Cerebellar nuclear complex (tissue), 1 donor: ENCODE data around the gene CDKN1A.
"Not testable (repeated sequence)": the region's sequence is repeated elsewhere in the genome, so short reads cannot be mapped to it uniquely, and the experiment has no call there.

Source experiments
- DNase-seq, 2 experiments: peaks; one replicate each; lab custom pipeline; 2025; lab: John Stamatoyannopoulos, UW

Gene CDKN1A

DNA sequence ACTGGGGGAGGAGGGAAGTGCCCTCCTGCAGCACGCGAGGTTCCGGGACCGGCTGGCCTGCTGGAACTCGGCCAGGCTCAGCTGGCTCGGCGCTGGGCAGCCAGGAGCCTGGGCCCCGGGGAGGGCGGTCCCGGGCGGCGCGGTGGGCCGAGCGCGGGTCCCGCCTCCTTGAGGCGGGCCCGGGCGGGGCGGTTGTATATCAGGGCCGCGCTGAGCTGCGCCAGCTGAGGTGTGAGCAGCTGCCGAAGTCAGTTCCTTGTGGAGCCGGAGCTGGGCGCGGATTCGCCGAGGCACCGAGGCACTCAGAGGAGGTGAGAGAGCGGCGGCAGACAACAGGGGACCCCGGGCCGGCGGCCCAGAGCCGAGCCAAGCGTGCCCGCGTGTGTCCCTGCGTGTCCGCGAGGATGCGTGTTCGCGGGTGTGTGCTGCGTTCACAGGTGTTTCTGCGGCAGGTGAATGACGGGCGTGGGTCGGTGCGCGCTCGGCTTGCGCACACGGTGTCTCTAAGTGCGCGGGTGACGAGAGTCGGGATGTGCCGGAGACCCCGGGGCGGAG is at the start of gene CDKN1A:
TSS of gene CDKN1A (plus strand) at position 227 of the 555 bp plus-strand sequence. CDS start 5,388 bp downstream, outside the sequence.
- no peak for DNase-seq

DNA sequence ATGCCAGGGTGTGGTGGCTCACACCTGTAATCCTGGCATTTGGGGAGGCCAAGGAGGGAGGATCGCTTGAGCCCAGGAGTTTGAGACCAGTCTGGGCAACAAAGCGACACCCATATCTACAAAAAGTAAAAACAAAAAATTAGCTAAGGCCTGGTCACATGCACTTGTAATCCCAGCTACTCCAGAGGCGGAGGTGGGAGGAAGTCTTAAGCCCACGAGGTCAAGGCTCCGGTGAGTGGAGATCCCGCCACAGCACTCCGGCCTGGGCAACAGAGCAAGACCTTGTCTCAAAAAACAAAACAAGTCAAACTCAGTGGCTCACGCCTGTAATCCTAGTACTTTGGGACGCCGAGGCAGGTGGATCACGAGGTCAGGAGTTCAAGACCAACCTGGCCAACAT is 48.7 kb upstream of the CDKN1A start:
- no peak for DNase-seq

DNA sequence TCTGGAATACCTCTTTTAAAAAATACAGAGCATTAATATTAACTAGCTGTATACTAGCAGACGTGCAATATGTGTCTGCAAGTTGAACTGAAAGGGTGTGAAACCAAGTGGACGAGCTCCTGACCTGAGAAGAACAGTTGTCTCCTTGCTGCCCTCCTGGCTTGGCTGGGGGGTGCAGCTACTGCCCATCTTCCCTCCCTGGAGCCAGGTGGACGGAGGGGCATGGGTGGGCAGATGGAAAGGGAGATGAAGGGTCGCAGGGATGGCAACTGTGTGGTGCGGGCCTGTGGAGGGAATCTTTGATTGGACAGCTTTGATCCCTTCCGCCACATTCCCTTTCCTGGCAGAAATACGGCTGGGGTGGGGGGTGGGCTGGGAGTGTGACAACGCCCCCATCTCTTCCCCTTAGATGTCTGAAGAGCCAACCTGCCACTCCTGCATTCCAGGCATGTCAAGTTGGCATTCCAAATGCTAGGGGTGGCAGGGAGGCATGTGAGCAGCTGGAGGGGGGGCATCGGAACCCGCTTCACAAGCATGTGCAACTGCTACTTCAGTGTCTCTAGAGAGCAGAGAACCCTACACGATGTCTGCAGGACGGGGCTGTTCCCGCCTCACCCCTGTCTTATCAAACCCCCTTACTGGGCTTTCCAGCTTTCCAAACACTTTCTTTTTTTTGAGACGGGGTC is 47.0 kb upstream of the CDKN1A start:
- DNase-seq, result no peak

- DNase-seq, result no peak
These were observed 45.1 kb upstream of the CDKN1A start for GRCh38 chr6:36633370-36633769.

GRCh38 chr6:36633915-36634314 is 44.6 kb upstream of the CDKN1A start:
- DNase-seq, result no peak

DNA sequence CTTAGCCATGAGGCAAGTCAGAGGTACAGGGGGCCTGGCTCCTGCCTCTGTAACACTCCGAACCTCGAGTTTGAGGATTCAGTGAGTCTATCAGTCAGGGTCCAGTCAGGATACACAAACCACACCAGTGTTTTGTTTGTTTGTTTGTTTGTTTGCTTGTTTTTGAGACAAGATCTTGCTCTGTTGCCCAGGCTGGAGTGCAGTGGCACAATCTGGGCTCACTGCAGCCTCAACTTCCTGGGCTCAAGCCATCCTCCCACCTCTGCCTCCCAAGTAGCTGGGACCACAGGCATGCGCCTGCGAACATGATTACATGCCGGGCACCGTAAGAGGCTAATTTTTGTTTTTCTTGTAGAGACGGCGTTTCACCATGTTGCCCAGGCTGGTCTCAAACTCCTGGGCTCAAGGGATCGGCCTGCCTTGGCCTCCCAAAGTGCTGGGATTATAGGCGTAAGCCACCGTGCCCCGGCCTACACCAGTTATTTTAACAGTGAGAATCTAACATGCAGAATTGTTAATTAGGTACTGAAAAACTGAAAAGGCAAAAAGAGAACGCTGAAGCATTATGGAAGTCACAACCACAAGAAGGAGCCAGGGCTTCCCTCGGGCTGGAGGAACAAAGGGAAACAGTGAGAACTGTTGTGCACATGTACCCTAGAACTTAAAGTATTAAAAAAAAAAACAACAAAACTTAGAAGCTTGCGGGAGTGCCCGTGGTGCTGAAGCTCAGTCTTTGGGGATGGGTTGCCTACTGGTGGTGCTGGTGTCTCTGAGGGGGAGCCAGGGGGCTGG is 44.0 kb upstream of the CDKN1A start:
- no peak for DNase-seq

- no peak for DNase-seq
These were observed 42.2 kb upstream of the CDKN1A start for GRCh38 chr6:36636283-36636682.

DNA sequence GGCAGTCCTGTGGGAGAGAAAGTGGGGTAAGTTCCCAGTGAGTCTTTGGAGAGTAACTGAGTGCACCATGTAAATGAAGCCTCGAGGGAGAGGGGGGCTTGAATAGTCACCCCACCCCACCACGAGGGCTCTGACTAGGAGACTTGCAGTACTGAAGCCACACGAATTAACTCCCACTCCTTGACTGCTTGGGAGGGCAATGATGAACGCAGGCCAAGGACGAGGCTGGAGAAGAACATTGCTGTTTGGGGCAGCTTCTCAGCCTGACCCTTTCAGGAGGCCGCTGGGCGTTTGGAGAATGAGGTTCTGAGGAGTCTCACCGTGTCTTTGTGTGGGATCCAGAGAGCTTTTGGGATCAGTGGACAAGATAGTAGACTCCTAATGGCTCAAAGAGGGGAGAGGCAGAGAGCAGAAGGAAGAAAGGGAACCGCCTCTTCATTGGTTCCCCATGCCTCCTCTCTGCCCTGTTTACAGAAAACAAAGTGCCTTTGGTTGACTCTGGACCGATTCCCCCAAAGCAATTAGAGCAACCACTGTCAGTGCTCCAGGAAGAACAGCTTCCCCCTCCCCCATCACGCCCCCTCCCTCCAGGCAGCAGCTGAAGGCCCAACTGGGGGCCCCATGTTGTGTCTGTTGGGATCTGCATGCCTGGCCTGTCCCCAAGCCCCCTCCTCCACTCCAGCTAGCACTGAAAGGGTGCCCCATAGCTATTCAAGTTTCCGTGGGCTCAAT is 41.7 kb upstream of the CDKN1A start:
- no peak for DNase-seq

GRCh38 chr6:36638579-36638978 is 39.9 kb upstream of the CDKN1A start:
- no peak for DNase-seq

DNA sequence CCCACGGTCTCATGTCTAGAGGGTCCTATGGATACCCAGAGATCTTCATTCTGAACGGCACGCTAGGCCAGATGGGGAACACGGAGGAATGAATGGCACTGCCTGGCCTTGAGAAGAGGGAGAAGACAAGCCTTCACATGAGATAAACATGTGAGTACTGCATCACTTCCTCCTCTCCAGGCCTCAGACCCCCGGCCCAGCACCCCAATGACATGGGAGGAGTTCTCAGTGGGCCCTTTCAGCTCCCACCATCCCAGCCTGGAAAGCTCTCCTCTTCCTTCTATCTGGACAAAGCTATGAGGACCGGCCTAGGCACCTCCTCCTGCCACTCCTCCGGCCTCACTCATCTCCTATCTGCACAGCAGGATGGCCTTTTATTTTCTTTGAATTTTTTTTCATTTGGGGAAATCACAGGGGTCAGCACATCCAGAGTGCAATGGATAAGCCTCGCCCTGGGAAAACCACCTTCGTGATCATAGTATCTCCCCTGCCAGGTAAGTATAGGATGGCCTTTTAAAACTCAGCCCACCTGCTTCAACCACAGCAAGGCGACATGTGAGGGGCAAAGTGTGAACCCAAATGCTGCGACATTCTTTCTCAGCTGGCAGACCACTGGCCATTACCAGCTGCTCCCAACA is 39.2 kb upstream of the CDKN1A start:
- no peak for DNase-seq

DNA sequence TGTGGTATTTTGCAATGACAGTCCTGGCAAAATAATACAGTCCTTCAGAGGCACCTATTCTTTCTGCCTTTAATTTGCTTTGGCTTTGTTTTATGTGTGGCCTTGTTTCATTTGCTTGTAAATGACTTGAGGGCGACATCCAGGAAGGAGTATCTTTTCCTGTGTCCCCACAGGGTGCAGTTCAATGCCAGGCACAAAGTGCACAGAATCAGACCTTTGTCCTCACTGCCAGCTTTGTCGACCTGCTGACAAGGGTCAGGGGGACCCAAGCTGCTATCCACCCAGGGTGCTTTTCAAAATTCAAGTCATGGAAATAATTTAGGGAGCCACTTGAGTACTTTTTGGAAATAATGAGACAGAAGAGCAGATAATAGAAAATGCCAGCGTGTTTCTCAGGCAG is 37.0 kb upstream of the CDKN1A start:
- no peak for DNase-seq

DNA sequence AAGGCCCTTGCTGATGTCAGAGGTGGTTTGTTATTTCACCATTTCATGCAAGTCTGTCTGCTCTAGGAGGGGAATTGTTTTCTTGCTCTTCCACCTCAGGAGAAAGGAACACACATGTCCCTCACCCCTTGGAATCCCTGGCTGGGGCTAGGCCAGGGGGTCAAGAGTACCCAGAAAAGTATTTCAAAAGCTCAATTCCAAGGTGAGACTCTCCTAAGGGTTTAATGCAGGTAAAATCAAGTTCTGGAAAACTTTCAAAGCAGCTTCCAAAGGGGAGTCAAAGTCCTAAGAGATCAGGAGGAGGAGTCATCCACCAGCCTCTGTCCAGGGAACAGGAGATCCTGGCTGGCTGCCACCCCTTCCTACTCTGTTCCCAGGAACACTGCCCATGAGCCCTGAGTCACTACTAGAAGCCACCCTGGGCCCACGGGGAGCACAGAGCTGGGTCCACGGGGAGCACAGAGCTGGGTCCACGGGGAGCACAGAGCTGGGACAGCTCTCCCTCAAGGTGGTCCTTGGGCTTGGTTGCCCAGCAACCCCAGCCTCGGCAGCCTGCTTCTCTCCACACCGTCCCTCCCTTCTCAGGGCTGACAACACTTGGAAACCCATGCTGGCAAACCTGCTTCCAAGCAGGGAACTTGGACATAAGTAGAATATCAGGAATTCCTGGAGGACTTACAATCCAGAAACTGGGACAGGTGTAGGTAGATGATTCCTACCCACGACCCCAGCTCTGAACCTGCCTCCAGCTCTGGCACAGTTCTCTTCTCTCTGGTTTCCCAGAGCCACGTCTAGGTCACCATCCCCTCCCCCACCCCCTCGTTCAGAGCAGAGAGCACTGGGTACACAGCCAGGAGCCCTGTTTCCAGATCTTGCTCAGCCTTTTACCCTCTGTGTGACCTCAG is 35.3 kb upstream of the CDKN1A start:
- no peak for DNase-seq

DNA sequence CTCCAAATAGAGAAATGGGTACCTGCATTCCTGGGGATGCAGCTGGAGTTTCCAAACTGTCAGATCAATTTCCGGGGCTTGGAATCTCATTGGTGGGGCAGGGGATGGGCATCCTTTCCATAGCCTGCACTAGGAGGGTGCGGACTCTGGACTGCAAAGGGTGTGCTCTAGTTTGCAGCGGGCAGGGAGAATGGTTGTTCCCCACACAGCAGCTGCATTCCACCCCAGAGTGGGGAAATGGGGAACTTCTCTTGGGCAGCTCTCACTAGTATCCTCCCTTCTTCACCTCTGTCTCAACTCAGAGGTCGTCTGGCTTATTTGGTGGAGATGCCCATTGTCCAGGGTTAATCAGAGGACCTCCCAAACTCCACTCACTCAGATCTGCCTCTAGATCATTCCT is 34.5 kb upstream of the CDKN1A start:
- no peak for DNase-seq

- no peak for DNase-seq
These were observed 29.4 kb upstream of the CDKN1A start for GRCh38 chr6:36649086-36649485.

DNA sequence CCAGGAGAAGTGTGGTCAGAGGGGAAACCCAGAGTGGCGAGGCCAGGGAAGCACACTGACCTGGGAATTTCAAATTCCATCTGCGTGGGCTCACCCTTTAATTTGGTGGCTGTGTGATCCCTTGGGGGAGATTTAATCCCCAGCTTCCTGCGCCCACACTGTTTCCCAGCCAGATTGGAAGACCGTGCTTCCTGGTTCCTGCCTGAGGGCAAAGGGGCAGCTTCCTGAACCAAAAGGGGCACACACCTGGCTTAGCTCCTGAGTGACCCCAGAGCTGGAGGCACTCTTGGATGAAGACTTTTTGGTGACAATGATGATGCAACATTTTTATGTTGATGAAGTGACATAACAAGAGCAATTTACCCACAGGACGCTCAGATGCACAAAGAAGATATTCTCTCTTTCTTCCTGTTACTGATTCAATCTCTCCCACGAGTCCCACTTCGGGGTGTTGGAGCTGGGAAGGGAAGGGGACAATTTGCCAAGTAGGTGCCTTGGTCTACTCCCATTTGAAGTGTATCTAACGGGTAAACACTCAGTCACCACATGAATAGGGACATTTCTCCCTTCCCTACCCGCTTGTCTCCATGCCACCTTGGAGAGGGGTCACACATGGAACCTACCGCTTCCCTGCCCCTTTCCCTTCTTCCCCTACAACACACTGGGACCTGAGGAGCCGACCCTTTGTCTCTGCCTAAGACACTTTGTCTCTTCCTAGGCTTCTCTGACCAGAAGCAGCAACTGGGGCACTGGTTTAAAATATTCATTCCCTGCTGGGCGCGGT is 28.6 kb upstream of the CDKN1A start:
- DNase-seq, result no peak

GRCh38 chr6:36650848-36651478 is 27.6 kb upstream of the CDKN1A start:
- no peak for DNase-seq

GRCh38 chr6:36651659-36652379 is 26.7 kb upstream of the CDKN1A start:
- no peak for DNase-seq

GRCh38 chr6:36654469-36654868 is 24.0 kb upstream of the CDKN1A start:
- DNase-seq, result not testable (repeated sequence)
